ENCODE results near the gene GNPNAT1. TPM values are rescaled to one million over a fixed set of nuclear protein-coding genes. Genes with fewer than 3 reads are reported as not detected.

Gene GNPNAT1
- total and polyA plus RNA-seq, 2 of the 8 experiments (the other 6 are each of a cell fraction or from before 2014, with no cell fraction given) = 25.5 to 54.1 TPM

GRCh38 chr14:52759145-52759544 is 32.3 kb downstream of the GNPNAT1 start:
- H3K36me3 ChIP-seq (ENCODE audit: control insufficient read depth in 2 of 4, insufficient read depth in 4 of 4, low read length in 3 of 4) = peaks cover 0 to 46% (median 9%) of the 10 kb centered on the region in 4 experiments; a peak in 6 of 8 replicates
- no peak overlapping the region for H3K4me3 ChIP-seq (ENCODE audit: extremely low read depth in 1 of 4, insufficient read depth in 2 of 4, low read depth in 3 of 4, low read length in 4 of 4)
- no peak overlapping the region for H4K91ac ChIP-seq (replicated peaks; ENCODE audit: insufficient read length, low read length)
- H4K20me1 ChIP-seq (replicated peaks in 1 of 2; ENCODE audit: control insufficient read depth in 1 of 2, insufficient read depth in 2 of 2, low read length in 2 of 2) = no peaks in the 10 kb centered on the region
- H2BK12ac ChIP-seq (ENCODE audit: low read depth, low read length) = no peak overlapping the region
- H3K23me2 ChIP-seq (ENCODE audit: low read depth, low read length) = no peaks in the 10 kb centered on the region
- no peak overlapping the region for H4K8ac ChIP-seq (ENCODE audit: extremely low read depth, insufficient read depth, low read length)
- FAIRE-seq = no peak
- no peak overlapping the region for H3K56ac ChIP-seq (replicated peaks; ENCODE audit: insufficient read length, low read depth, low read length)
- H2AFZ ChIP-seq (ENCODE audit: low read length) = no peak overlapping the region
- no peak overlapping the region for H3K4ac ChIP-seq (replicated peaks; ENCODE audit: insufficient read length, low read depth, low read length)
- H2BK120ac ChIP-seq (replicated peaks; ENCODE audit: low read depth, low read length) = no peak overlapping the region
- H3K27ac ChIP-seq (ENCODE audit: low read depth, low read length) = no peak overlapping the region
- no peak overlapping the region for H3K18ac ChIP-seq (ENCODE audit: extremely low read depth, low read length)
- no peak overlapping the region for H4K5ac ChIP-seq (ENCODE audit: insufficient read length, low read depth, low read length)
- H2BK5ac ChIP-seq (ENCODE audit: low read depth, low read length) = no peak overlapping the region
- POLR2A ChIA-PET (ENCODE audit: partially characterized antibody) = interaction anchor here (0.8 kb wide), 1 partner anchor 9 kb away, joined by 3 read pairs; no protein-coding TSS in a partner anchor
- no peak overlapping the region for H2AK5ac ChIP-seq (ENCODE audit: low read depth, low read length)
- H3K79me2 ChIP-seq (ENCODE audit: control insufficient read depth in 1 of 2, insufficient read depth in 2 of 2, low read length in 2 of 2) = no peaks in the 10 kb centered on the region
- DNase-seq (ENCODE audit: low read depth in 1 of 2, low spot score in 2 of 2) = no peak
- H3K9ac ChIP-seq (replicated peaks in 1 of 4; ENCODE audit: extremely low read depth in 1 of 4, low read depth in 3 of 4, low read length in 3 of 4) = no peak overlapping the region
- H3K4me1 ChIP-seq (replicated peaks in 1 of 4; ENCODE audit: control insufficient read depth in 3 of 4, insufficient read depth in 4 of 4, low read length in 3 of 4) = no peaks in the 10 kb centered on the region
- CTCF ChIA-PET (ENCODE audit: partially characterized antibody) = interaction anchor here (0.7 to 2.4 kb wide), 3 partner anchors 14 to 24 kb away, joined by 3 to 5 read pairs (median 5); no protein-coding TSS in a partner anchor
- H3K14ac ChIP-seq (ENCODE audit: insufficient read length) = no peak overlapping the region
- no peak overlapping the region for H2BK20ac ChIP-seq (ENCODE audit: low read length)
- H3K4me2 ChIP-seq (ENCODE audit: insufficient read depth in 1 of 2, low read depth in 2 of 2, low read length in 2 of 2) = no peak overlapping the region
- H2BK15ac ChIP-seq (ENCODE audit: low read length) = no peak overlapping the region
- no peaks in the 10 kb centered on the region for H3K9me3 ChIP-seq (ENCODE audit: insufficient read depth in 2 of 2, low read depth in 1 of 2, low read length in 1 of 2)
- H3K79me1 ChIP-seq (ENCODE audit: low read depth, low read length) = no peaks in the 10 kb centered on the region
- no peak overlapping the region for H3K23ac ChIP-seq (ENCODE audit: insufficient read length)
- no peaks in the 10 kb centered on the region for H3K27me3 ChIP-seq (replicated peaks in 1 of 4; ENCODE audit: control insufficient read depth in 3 of 4, extremely low read depth in 1 of 4, insufficient read depth in 3 of 4, low read length in 3 of 4)
- 100% methylated on average over 1 of the region's 1 CpG; no CpG with 5 or more reads in 1 of the 2 experiments for WGBS, 2 experiments (ENCODE audit: extremely low coverage in 1 of 2, insufficient coverage in 1 of 2, insufficient read length in 1 of 2, insufficient replicate concordance in 2 of 2, low coverage in 1 of 2, low lambda C conversion rate in 2 of 2, missing lambda C conversion rate in 1 of 2)
- TF ChIP-seq TBP (IDR thresholded peaks at IDR 0.05; ENCODE audit: low read depth, low read length) = no peak
- TF ChIP-seq CHD1 (IDR thresholded peaks at IDR 0.05; ENCODE audit: low read depth, low read length) = no peak
- no peak for TF ChIP-seq RXRA (IDR thresholded peaks at IDR 0.05; ENCODE audit: insufficient read depth, low read depth, low read length)
- no peak for TF ChIP-seq POU5F1 (IDR thresholded peaks at IDR 0.05; ENCODE audit: low read depth, low read length)
- no peak for TF ChIP-seq ZNF274 (IDR thresholded peaks at IDR 0.05; ENCODE audit: borderline replicate concordance, extremely low read depth, low read length)
- TF ChIP-seq ATF3 (IDR thresholded peaks at IDR 0.05; ENCODE audit: insufficient read depth, low read depth, low read length) = no peak
- TF ChIP-seq TAF7 (optimal IDR thresholded peaks at IDR 0.05; ENCODE audit: borderline replicate concordance, low read depth, low read length) = no peak
- TF ChIP-seq FOSL1 (IDR thresholded peaks at IDR 0.05; ENCODE audit: insufficient read depth, low read depth, low read length) = no peak
- no peak for TF ChIP-seq CHD2 (IDR thresholded peaks at IDR 0.05; ENCODE audit: low read length)
- no peak for TF ChIP-seq ASH2L (IDR thresholded peaks at IDR 0.05; ENCODE audit: low read length)
- TF ChIP-seq SRF (IDR thresholded peaks at IDR 0.05; ENCODE audit: low read depth, low read length) = no peak
- no peak for TF ChIP-seq ATF2 (IDR thresholded peaks at IDR 0.05; ENCODE audit: low read length)

Data from H1 (cell line).